Caco-2 (cell line): ENCODE measurements around the gene SLC6A5. TPM values are rescaled to one million over a fixed set of nuclear protein-coding genes. Genes with fewer than 3 reads are reported as not detected.

Experiments used
- BruUV-seq: library from RNA; stranded (reverse); fragments of 400-500 nt; replicated peaks from 2 replicates; lab custom pipeline; 2021; lab: Mats Ljungman, UMichigan
- CTCF ChIA-PET: fragments of 300-600 bp; sonication (Branson Sonifier 250); formaldehyde crosslinking; loops from one replicate; lab custom pipeline; 2022; ENCODE audit warnings: antibody characterized with exemption; lab: Charles Lee
- POLR2A ChIA-PET: fragments of 300-600 bp; sonication (Branson Sonifier 250); formaldehyde crosslinking; loops from one replicate; lab custom pipeline; 2022; ENCODE audit warnings: antibody characterized with exemption; lab: Charles Lee
- DNase-seq, 2 experiments: peaks; one replicate each; pipeline versions ENCODE4 v3.0.0 to v3.0.0-alpha.2; 2020 to 2022
- H3K27me3 ChIP-seq: replicated peaks from 2 replicates; pipeline ENCODE4 v1.6.0; 2011; ENCODE audit warnings: low read length; ENCODE audit not compliant: control insufficient read depth, insufficient read depth
- H3K36me3 ChIP-seq: 2 replicates; pipeline ENCODE4 v1.5.1; 2011; ENCODE audit warnings: low read length; ENCODE audit not compliant: control insufficient read depth, insufficient read depth
- H3K4me1 ChIP-seq: fragments of 250-450 bp; sonication (Bioruptor Pico); 2 replicates; pipeline ENCODE4 v1.5.1; 2020; ENCODE audit warnings: mild to moderate bottlenecking
- H3K4me3 ChIP-seq: 2 replicates; pipeline ENCODE4 v1.5.1; 2011; ENCODE audit warnings: low read depth, mild to moderate bottlenecking, control low read depth, low read length
- H3K9me3 ChIP-seq: fragments of 250-450 bp; sonication (Bioruptor Pico); 2 replicates; pipeline ENCODE4 v1.5.1; 2020; ENCODE audit warnings: mild to moderate bottlenecking, moderate library complexity
- H3K27ac Mint-ChIP-seq: one replicate; pipeline ENCODE4 v1.8.0; 2022; ENCODE audit warnings: mixed read lengths; ENCODE audit not compliant: unreplicated experiment
- H3K27me3 Mint-ChIP-seq: one replicate; pipeline ENCODE4 v1.8.0; 2022; ENCODE audit warnings: mixed read lengths; ENCODE audit not compliant: insufficient read depth, unreplicated experiment
- H3K36me3 Mint-ChIP-seq: one replicate; pipeline ENCODE4 v1.8.0; 2022; ENCODE audit warnings: mild to moderate bottlenecking, mixed read lengths; ENCODE audit not compliant: insufficient read depth, unreplicated experiment
- H3K4me1 Mint-ChIP-seq: one replicate; pipeline ENCODE4 v1.8.0; 2022; ENCODE audit warnings: low read depth, mixed read lengths; ENCODE audit not compliant: unreplicated experiment
- H3K4me3 Mint-ChIP-seq: one replicate; pipeline ENCODE4 v1.8.0; 2022; ENCODE audit warnings: mild to moderate bottlenecking, moderate library complexity, mixed read lengths; ENCODE audit not compliant: unreplicated experiment
- H3K9me3 Mint-ChIP-seq: one replicate; pipeline ENCODE4 v1.8.0; 2022; ENCODE audit warnings: mixed read lengths; ENCODE audit not compliant: unreplicated experiment
- intact Hi-C: fragments of 100-400 bp; cut with micrococcal nuclease; formaldehyde crosslinking; loops from one replicate; pipeline ENCODE4 v1.10.0; 2022; ENCODE audit not compliant: unreplicated experiment
- total RNA-seq: library from RNA; stranded (reverse); gene quantifications from 2 replicates; pipeline ENCODE4 v1.2.3, GENCODE V29; 2022
- TF ChIP-seq, protein P1 (sequence below), 2 experiments: fragments of 200-600 bp in 1 of 2; IDR thresholded peaks; 1 replicate in 1 of 2; 2 replicates in 1 of 2; pipeline versions ENCODE4 v1.5.1 to v1.8.0; 2011 to 2022; ENCODE audit warnings: antibody characterized with exemption in 1 of 2, control low read depth in 1 of 2, inconsistent platforms in 1 of 2, low read depth in 1 of 2, low read length in 1 of 2, mild to moderate bottlenecking in 1 of 2, moderate library complexity in 1 of 2; ENCODE audit not compliant: insufficient read depth in 1 of 2, severe bottlenecking in 1 of 2, unreplicated experiment in 1 of 2

The SLC6A5 gene
- total RNA-seq, 1 experiment from 2014 or later, result not detected

DNA sequence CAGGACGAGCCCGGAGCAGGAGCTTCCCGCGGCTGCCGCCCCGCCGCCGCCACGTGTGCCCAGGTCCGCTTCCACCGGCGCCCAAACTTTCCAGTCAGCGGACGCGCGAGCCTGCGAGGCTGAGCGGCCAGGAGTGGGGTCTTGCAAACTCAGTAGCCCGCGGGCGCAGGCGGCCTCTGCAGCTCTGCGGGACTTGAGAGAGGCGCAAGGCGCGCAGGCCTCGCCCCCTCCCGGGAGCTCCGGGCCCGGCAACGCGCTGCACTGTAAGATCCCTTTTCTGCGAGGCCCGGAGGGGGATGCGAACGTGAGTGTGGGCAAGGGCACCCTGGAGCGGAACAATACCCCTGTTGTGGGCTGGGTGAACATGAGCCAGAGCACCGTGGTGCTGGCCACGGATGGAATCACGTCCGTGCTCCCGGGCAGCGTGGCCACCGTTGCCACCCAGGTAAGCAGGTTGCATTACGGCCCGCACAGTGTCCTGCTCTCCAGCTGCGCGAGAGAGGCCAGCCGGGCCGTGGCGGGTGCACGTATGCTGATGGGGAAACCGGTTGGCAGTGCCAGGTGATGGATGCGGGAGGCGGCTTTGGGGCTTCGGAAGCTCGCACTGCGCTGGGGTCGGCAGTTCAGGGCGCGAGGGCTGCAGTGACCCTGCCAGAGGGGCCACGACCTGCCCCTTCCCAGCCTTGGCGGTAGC lies 2.0 kb downstream of the SLC6A5 start:
- Histone ChIP-seq H3K4me3 (no peak overlapping the region), H3K4me1 (no peaks in the 10 kb centered on the region), H3K9me3 (no peaks in the 10 kb centered on the region), H3K27me3 (no peaks in the 10 kb centered on the region), H3K36me3 (no peaks in the 10 kb centered on the region)
- TF ChIP-seq, protein P1, sequence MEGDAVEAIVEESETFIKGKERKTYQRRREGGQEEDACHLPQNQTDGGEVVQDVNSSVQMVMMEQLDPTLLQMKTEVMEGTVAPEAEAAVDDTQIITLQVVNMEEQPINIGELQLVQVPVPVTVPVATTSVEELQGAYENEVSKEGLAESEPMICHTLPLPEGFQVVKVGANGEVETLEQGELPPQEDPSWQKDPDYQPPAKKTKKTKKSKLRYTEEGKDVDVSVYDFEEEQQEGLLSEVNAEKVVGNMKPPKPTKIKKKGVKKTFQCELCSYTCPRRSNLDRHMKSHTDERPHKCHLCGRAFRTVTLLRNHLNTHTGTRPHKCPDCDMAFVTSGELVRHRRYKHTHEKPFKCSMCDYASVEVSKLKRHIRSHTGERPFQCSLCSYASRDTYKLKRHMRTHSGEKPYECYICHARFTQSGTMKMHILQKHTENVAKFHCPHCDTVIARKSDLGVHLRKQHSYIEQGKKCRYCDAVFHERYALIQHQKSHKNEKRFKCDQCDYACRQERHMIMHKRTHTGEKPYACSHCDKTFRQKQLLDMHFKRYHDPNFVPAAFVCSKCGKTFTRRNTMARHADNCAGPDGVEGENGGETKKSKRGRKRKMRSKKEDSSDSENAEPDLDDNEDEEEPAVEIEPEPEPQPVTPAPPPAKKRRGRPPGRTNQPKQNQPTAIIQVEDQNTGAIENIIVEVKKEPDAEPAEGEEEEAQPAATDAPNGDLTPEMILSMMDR (IDR thresholded peaks at IDR 0.05; ENCODE audit: insufficient read depth in 1 of 2, low read depth in 1 of 2, low read length in 1 of 2, severe bottlenecking in 1 of 2, unreplicated experiment in 1 of 2), result no peak
- Mint-ChIP-seq H3K36me3 (no peaks in the 10 kb centered on the region), H3K9me3 (peaks cover 12% of the 10 kb centered on the region), H3K27me3 (peaks cover 19% of the 10 kb centered on the region), H3K4me3 (no peak overlapping the region), H3K4me1 (no peaks in the 10 kb centered on the region), H3K27ac (no peak overlapping the region)
- intact Hi-C loops, result no loop called here
- BruUV-seq, result no TSS peak
- DNase-seq, result no peak
- ChIA-PET POLR2A (no interaction called here), CTCF (no interaction called here)

DNA sequence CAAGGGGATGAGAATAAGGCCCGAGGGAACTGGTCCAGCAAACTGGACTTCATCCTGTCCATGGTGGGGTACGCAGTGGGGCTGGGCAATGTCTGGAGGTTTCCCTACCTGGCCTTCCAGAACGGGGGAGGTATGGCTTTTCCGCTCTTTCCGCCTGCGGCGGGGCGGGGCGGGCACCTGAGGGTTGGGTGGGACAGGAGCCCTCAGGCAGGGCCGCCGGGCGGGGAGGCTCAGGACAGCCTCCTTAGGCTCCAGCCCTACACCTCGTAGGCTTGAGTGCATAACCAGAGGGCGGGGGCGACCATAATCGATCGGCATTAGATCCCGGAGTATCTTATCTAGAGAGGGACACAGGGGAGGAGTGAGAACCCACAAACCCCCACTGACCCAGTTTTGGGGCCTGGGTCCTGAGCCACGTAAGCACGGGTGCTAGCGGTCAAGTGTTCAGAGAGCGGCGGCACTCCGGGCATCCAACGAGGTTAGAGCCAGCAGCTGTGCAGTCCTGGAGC lies 4.9 kb downstream of the SLC6A5 start:
- H3K9me3 ChIP-seq, result no peaks in the 10 kb centered on the region
- Mint-ChIP-seq H3K4me3 (no peak overlapping the region), H3K4me1 (no peaks in the 10 kb centered on the region), H3K27ac (no peak overlapping the region), H3K9me3 (peaks cover 12% of the 10 kb centered on the region), H3K27me3 (peaks cover 19% of the 10 kb centered on the region), H3K36me3 (no peaks in the 10 kb centered on the region)
- BruUV-seq, result no TSS peak
- ChIA-PET CTCF (no interaction called here), POLR2A (no interaction called here)
- no peak for DNase-seq
- no peaks in the 10 kb centered on the region for H3K36me3 ChIP-seq
- no peak overlapping the region for H3K4me3 ChIP-seq
- H3K4me1 ChIP-seq, result no peaks in the 10 kb centered on the region
- no peaks in the 10 kb centered on the region for H3K27me3 ChIP-seq
- intact Hi-C loops, result no loop called here
- TF ChIP-seq, protein P1 (IDR thresholded peaks at IDR 0.05; ENCODE audit: insufficient read depth in 1 of 2, low read depth in 1 of 2, low read length in 1 of 2, severe bottlenecking in 1 of 2, unreplicated experiment in 1 of 2), result no peak

DNA sequence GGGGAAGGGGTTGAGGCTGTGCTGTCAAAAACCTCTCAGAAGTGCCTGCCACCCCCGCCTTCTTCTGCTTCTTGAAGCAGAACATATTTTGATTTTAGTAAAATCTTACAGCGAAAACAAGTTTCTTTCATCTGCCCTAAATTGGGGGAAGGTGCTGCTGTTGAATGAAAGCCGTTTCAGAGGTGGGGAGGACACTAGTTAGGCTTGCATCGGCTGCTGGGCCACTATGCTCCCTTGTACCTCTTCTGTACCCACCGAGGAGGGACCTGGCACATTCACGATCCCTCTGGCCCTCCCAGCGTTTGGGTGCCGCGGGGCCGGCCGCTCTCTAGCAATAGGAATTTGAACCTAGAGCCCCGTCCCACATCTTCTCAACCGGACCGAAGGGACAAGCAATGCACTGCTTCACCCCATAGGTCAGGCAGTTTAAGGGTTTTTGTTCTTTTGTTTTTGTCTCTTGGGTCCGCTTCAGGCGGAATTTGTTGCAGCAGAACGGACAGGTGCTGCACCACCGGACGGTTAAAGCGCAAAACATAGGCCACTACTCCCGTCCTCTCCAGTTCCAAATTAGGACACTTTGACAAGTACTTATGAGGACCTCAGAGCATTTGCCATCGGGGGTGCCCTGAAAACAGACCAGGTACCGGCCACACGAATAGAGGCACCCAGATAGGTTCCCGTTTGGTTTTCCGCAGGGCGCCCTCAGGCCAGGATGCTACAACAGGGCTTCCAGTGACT lies 5.6 kb downstream of the SLC6A5 start:
- Histone ChIP-seq H3K4me3 (no peak overlapping the region), H3K27me3 (no peaks in the 10 kb centered on the region), H3K4me1 (0 out of 2 replicates have a peak, but pooled peaks cover 3% of the 10 kb centered on the region), H3K36me3 (no peaks in the 10 kb centered on the region), H3K9me3 (no peaks in the 10 kb centered on the region)
- intact Hi-C loops, result no loop called here
- Mint-ChIP-seq H3K9me3 (peaks cover 6% of the 10 kb centered on the region), H3K36me3 (no peaks in the 10 kb centered on the region), H3K4me3 (no peak overlapping the region), H3K27me3 (peaks cover 17% of the 10 kb centered on the region), H3K27ac (no peak overlapping the region), H3K4me1 (peaks cover 4% of the 10 kb centered on the region)
- ChIA-PET POLR2A (no interaction called here), CTCF (no interaction called here)
- TF ChIP-seq, protein P1 (IDR thresholded peaks at IDR 0.05; ENCODE audit: insufficient read depth in 1 of 2, low read depth in 1 of 2, low read length in 1 of 2, severe bottlenecking in 1 of 2, unreplicated experiment in 1 of 2), result no peak
- no peak for DNase-seq
- no TSS peak for BruUV-seq
